Keratinocyte (primary cell): Measurements from ENCODE around the gene ZC3H14. TPM values are rescaled to one million over a fixed set of nuclear protein-coding genes. Genes with fewer than 3 reads are reported as not detected.

ENCODE experiments used
- DNase-seq: peaks from one replicate; pipeline ENCODE4 v3.0.0-alpha.2; 2011; ENCODE audit warnings: low read depth, missing footprints, low spot score
- FAIRE-seq: peaks from 2 replicates; lab custom pipeline; 2011; peaks lifted over from hg19 to GRCh38; lab: Jason Lieb, UNC
- H2AFZ ChIP-seq: 2 replicates; pipeline ENCODE4 v1.6.0; 2012; ENCODE audit warnings: low read length, control low read depth, inconsistent platforms; ENCODE audit not compliant: control insufficient read depth
- H3K27ac ChIP-seq: 2 replicates; pipeline ENCODE4 v1.5.1; 2011; ENCODE audit warnings: low read length; ENCODE audit not compliant: control insufficient read depth, insufficient read depth
- H3K27me3 ChIP-seq: 3 replicates; pipeline ENCODE4 v1.6.0; 2011; ENCODE audit warnings: low read length; ENCODE audit not compliant: control insufficient read depth, insufficient read depth; ENCODE audit errors: extremely low read depth
- H3K36me3 ChIP-seq, 2 experiments: 2 replicates in 1 of 2; 3 replicates in 1 of 2; pipeline ENCODE4 v1.5.1; 2011; ENCODE audit warnings: low read length in 2 of 2, mild to moderate bottlenecking in 1 of 2; ENCODE audit not compliant: control insufficient read depth in 2 of 2, insufficient read depth in 2 of 2; ENCODE audit errors: extremely low read depth in 1 of 2
- H3K4me1 ChIP-seq: 3 replicates; pipeline ENCODE4 v1.5.1; 2011; ENCODE audit warnings: low read length; ENCODE audit not compliant: control insufficient read depth, insufficient read depth; ENCODE audit errors: extremely low read depth
- H3K4me2 ChIP-seq: 3 replicates; pipeline ENCODE4 v1.6.0; 2011; ENCODE audit warnings: low read depth, low read length; ENCODE audit not compliant: control insufficient read depth, insufficient read depth; ENCODE audit errors: extremely low read depth
- H3K4me3 ChIP-seq, 3 experiments: fragments of 200-600 bp in 1 of 3; sonication (generic) in 1 of 3; 2 replicates in 2 of 3; 3 replicates in 1 of 3; pipeline ENCODE4 v1.5.1; 2011 to 2016; ENCODE audit warnings: low read length in 3 of 3, mild to moderate bottlenecking in 3 of 3, control low read depth in 2 of 3, inconsistent platforms in 1 of 3, low read depth in 1 of 3, mixed read lengths in 1 of 3, mixed run types in 1 of 3, moderate library complexity in 1 of 3; ENCODE audit not compliant: control insufficient read depth in 2 of 3, insufficient read depth in 2 of 3; ENCODE audit errors: extremely low read depth in 1 of 3
- H3K79me2 ChIP-seq: 2 replicates; pipeline ENCODE4 v1.6.0; 2012; ENCODE audit warnings: low read length; ENCODE audit not compliant: control insufficient read depth, insufficient read depth
- H3K9ac ChIP-seq: 3 replicates; pipeline ENCODE4 v1.6.0; 2011; ENCODE audit warnings: low read length; ENCODE audit not compliant: control insufficient read depth, insufficient read depth; ENCODE audit errors: extremely low read depth
- H3K9me1 ChIP-seq: 3 replicates; pipeline ENCODE4 v1.6.0; 2011; ENCODE audit warnings: low read length; ENCODE audit not compliant: control insufficient read depth, insufficient read depth; ENCODE audit errors: extremely low read depth
- H3K9me3 ChIP-seq: 2 replicates; pipeline ENCODE4 v1.5.1; 2012; ENCODE audit warnings: low read depth, low read length; ENCODE audit not compliant: control insufficient read depth
- H4K20me1 ChIP-seq: 3 replicates; pipeline ENCODE4 v1.6.0; 2011; ENCODE audit warnings: low read length; ENCODE audit not compliant: control insufficient read depth, insufficient read depth; ENCODE audit errors: extremely low read depth
- CTCF ChIP-seq, 3 experiments: IDR thresholded peaks in 1 of 3; conservative IDR thresholded peaks in 1 of 3; optimal IDR thresholded peaks in 1 of 3; 2 replicates in 2 of 3; 3 replicates in 1 of 3; pipeline versions ENCODE3 to v1.5.1; 2011; ENCODE audit warnings: low read length in 3 of 3, mild to moderate bottlenecking in 3 of 3, moderate library complexity in 2 of 3, control low read depth in 1 of 3, inconsistent platforms in 1 of 3; ENCODE audit not compliant: insufficient read depth in 2 of 3; ENCODE audit errors: extremely low read depth in 1 of 3
- EZH2 ChIP-seq: IDR thresholded peaks from one replicate; pipeline ENCODE4 v1.6.1; 2012; ENCODE audit warnings: inconsistent platforms, mild to moderate bottlenecking, low read length, moderate library complexity
- dilution Hi-C: fragments of 300-500 bp; cut with MboI; formaldehyde crosslinking; loops from one replicate; pipeline ENCODE4 v1.7.0; 2020; ENCODE audit warnings: low sequenced_read_pairs; ENCODE audit not compliant: extremely low pct_ligation_motif_present
- polyA plus RNA-seq, 5 experiments: library from polyadenylated mRNA; depleted of rRNA in 3 of 5; stranded (reverse) in 3 of 5; stranded (forward) in 1 of 5; unstranded in 1 of 5; fragments of >200 nt; gene quantifications; 1 replicate in 1 of 5; 2 replicates in 3 of 5; 3 replicates in 1 of 5; pipeline versions ENCODE4 v1.2.1 to v1.2.3, GENCODE V29; 2011 to 2012; ENCODE audit warnings: missing spikeins in 2 of 5, low read depth in 1 of 5, low replicate concordance in 1 of 5

The ZC3H14 gene
- polyA plus RNA-seq, 1 donor (not counting 4 experiments of a cell fraction or from before 2014, with no cell fraction given), result 129 TPM

- FAIRE-seq, result peak; percentile 46
- TF ChIP-seq CTCF (optimal IDR thresholded peaks at IDR 0.05 in 1 of 3, IDR thresholded peaks at IDR 0.05 in 1 of 3, conservative IDR thresholded peaks at IDR 0.05 in 1 of 3; ENCODE audit: extremely low read depth in 1 of 3, insufficient read depth in 2 of 3, low read length in 3 of 3), result no peak
- TF ChIP-seq EZH2, result no peak
- H3K27ac ChIP-seq, result no peak overlapping the region
These were observed 42.9 kb upstream of the ZC3H14 start for GRCh38 chr14:88519907-88520306.

GRCh38 chr14:88521818-88522217, 41.0 kb upstream of the ZC3H14 start:
- Histone ChIP-seq H3K9me3 (no peaks in the 10 kb centered on the region), H3K79me2 (peaks cover 2% of the 10 kb centered on the region), H3K4me2 (no peak overlapping the region), H3K4me3 (no peak overlapping the region), H3K9ac (no peak overlapping the region), H3K4me1 (peaks cover 4% of the 10 kb centered on the region), H3K9me1 (no peaks in the 10 kb centered on the region), H3K27ac (no peak overlapping the region), H3K36me3 (peaks cover 0 to 1% of the 10 kb centered on the region in 2 experiments), H3K27me3 (no peaks in the 10 kb centered on the region), H4K20me1 (no peaks in the 10 kb centered on the region), H2AFZ (no peak overlapping the region)
- TF ChIP-seq EZH2 (no peak), CTCF (optimal IDR thresholded peaks at IDR 0.05 in 1 of 3, IDR thresholded peaks at IDR 0.05 in 1 of 3, conservative IDR thresholded peaks at IDR 0.05 in 1 of 3; ENCODE audit: extremely low read depth in 1 of 3, insufficient read depth in 2 of 3, low read length in 3 of 3) (no peak)
- no peak for DNase-seq
- dilution Hi-C loops, result no loop called here
- FAIRE-seq, result no peak

More at GRCh38 chr14:88519907-88520306, 42.9 kb upstream of the ZC3H14 start:
- no peaks in the 10 kb centered on the region for H3K27me3 ChIP-seq
- peaks cover 0 to 2% of the 10 kb centered on the region in 2 experiments for H3K36me3 ChIP-seq
- H2AFZ ChIP-seq, result no peak overlapping the region
- H3K9me1 ChIP-seq, result no peaks in the 10 kb centered on the region
- H3K79me2 ChIP-seq, result peaks cover 2% of the 10 kb centered on the region
- no peaks in the 10 kb centered on the region for H3K9me3 ChIP-seq
- H3K9ac ChIP-seq, result no peak overlapping the region
- dilution Hi-C loops, result no loop called here
- H4K20me1 ChIP-seq, result no peaks in the 10 kb centered on the region
- H3K4me3 ChIP-seq, result no peak overlapping the region
- DNase-seq, result no peak
- H3K4me2 ChIP-seq, result no peak overlapping the region
- H3K4me1 ChIP-seq, result peaks cover 4% of the 10 kb centered on the region
